CD4-positive, alpha-beta T cell treated with Interleukin-4 for 4 hours (primary cell): ENCODE data around the gene BEX3.
"Not testable (repeated sequence)": the region's sequence is repeated elsewhere in the genome, so short reads cannot be mapped to it uniquely, and the experiment has no call there.

Source experiments
- DNase-seq: peaks from one replicate; pipeline ENCODE4 v3.0.0-alpha.2; 2020

Gene BEX3

DNA sequence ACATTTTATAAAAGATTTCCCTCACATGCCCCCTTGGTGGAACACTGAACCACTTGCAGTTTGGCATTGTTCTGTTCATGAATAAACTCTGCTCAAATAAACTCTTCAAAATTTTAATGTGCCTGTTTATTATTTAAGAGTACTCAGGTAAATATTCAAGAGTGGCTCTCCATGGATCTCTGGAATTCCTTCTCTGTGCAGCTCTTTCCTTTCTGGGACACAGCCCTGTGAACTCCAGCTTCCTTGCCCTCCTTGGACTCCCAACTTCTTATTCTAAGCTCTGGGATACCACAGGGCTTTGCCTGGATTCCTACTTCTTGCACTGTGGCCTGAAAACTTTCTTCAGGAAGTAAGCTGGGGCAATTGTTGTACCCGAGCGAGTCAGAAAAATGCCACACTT is 8.3 kb downstream of the BEX3 start:
- DNase-seq: no peak

- DNase-seq: not testable (repeated sequence)
Measured at GRCh38 chrX:103385283-103385830, 9.0 kb downstream of the BEX3 start.

- DNase-seq: no peak
Measured at GRCh38 chrX:103386332-103386731, 10.0 kb downstream of the BEX3 start.

GRCh38 chrX:103393487-103393886 is 17.1 kb downstream of the BEX3 start:
- no peak for DNase-seq

GRCh38 chrX:103396186-103396585 is 19.8 kb downstream of the BEX3 start:
- DNase-seq: no peak

GRCh38 chrX:103396660-103397059 is 20.3 kb downstream of the BEX3 start:
- no peak for DNase-seq

- no peak for DNase-seq
Measured at GRCh38 chrX:103397707-103398106, 21.4 kb downstream of the BEX3 start.

GRCh38 chrX:103398421-103398864 is 22.1 kb downstream of the BEX3 start:
- DNase-seq: no peak

DNA sequence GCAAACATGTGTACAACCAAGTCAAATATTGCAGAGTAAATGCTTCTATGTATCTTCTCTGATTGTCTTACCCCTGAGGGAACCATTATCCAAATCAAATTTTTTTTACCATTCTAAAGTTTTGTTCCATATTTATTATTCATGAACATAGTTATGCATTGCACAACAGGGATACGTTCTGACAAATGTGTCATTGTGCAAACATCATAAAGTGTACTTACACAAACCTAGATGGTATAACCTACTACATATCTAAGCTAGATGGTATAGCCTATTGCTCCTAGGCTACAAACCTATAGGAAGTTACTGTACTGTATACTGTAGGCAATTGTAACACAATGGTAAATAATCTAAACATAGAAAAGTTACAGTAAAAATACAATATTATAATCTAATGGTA is 23.4 kb downstream of the BEX3 start:
- DNase-seq: no peak

- DNase-seq: no peak
Measured at GRCh38 chrX:103400931-103401330, 24.6 kb downstream of the BEX3 start.

GRCh38 chrX:103404231-103405008 is 28.1 kb downstream of the BEX3 start:
- peak; percentile 1 for DNase-seq

GRCh38 chrX:103405009-103405333 is 28.6 kb downstream of the BEX3 start:
- no peak for DNase-seq

- no peak for DNase-seq
Measured at GRCh38 chrX:103406256-103406655, 29.9 kb downstream of the BEX3 start.

- no peak for DNase-seq
Measured at GRCh38 chrX:103407776-103408175, 31.4 kb downstream of the BEX3 start.

DNA sequence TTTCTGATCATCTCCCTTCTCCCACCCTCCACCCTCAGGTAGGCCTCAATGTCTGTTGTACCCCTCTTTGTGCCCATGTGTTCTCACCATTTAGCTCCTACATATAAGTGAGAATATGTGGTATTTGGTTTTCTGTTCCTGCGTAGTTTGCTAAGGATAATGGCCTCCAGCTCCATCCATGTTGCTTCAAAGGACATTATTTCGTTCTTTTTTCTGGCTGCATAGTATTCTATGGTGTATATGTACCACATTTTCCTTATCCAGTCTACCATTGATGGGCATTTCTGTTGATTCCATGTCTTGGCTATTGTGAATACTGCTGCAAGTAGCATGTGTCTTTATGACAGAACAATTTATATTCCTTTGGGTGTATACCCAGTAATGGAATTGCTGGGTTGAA is 35.4 kb downstream of the BEX3 start:
- DNase-seq: not testable (repeated sequence)

- DNase-seq: no peak
Measured at GRCh38 chrX:103413705-103414387, 37.5 kb downstream of the BEX3 start.

DNA sequence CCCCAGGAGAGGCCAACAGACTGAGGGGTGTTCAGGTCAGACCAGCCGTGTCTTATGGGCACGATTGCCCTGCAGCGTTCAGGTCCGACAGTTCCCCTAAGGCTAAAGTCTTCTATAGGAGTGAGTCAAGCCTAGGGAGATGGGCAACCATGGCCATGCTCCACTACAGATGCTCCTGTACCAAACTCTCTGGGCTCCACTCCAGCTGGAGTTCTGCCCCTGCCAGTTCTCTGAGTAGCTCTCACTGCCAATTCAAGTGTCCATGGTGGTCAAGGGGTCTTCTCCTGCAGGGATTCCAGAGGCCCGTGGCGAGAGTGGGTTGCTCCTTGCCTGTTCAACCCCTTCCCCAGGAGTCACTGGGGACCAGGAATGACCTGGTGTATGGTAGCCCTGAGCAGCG is 38.2 kb downstream of the BEX3 start:
- no peak for DNase-seq

- DNase-seq: no peak
Measured at GRCh38 chrX:103415068-103415467, 38.7 kb downstream of the BEX3 start.

DNA sequence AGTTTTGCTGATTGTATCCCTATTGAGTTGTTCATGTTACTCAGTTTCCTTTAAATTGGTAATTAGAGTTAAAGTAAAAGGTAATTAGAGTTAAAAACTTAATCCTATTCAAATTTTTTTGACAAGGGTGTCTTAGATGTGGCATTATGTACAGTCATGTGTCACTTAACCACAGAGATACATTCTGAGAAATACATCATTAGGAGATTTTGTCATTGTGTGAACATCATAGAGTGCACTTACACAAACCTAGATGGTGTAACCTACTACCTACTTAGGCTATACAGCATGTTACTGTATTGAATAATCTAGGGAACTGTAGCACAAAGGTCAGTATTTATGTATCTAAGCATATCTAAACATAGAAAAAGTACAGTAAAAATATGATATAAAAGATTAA is 39.2 kb downstream of the BEX3 start:
- no peak for DNase-seq

DNA sequence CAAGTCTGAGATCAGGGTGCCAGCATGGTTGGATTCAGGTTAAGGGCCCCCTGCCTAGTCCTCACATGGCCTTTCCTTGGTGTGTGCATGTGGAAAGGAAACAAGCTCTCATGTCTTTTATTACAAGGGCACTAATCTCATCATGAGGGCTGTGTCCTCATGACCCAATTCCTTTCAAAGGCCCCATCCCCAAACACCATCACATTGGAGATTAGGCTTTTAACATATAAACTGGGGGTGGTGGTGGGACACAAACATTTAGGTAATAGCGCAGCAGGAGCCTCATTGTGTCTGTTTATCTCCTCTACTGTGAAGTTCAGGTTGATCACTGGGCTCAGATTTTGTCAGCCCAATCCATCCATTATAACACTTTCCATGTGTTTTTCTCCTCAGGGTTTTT is 41.0 kb downstream of the BEX3 start:
- no peak for DNase-seq

- DNase-seq: no peak
Measured at GRCh38 chrX:103417933-103418332, 41.6 kb downstream of the BEX3 start.

DNA sequence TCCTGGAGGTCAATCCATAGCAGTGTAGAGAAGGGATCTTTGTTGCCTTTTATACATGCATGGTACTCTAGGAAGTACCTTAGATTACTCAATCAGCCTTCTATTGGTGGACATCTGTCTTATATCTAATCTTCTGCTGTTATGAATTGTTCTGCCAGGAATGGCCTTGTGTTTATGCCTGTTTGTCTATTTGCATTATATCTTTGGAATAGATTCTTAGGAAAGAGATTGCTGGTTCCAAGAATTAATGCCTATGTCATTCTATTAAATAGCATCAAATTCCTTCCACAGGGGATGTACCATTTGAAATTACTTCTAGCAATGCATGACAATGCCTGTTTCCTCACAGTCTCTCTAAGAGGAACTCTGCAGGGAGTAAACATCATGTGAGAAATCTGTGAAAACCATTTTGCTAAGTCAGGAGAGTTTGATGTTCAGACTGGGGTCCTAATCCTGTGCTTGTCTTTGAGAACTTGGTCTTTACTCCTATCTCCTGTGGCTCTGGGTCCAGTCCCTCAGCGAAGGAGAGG is 42.5 kb downstream of the BEX3 start:
- no peak for DNase-seq

DNA sequence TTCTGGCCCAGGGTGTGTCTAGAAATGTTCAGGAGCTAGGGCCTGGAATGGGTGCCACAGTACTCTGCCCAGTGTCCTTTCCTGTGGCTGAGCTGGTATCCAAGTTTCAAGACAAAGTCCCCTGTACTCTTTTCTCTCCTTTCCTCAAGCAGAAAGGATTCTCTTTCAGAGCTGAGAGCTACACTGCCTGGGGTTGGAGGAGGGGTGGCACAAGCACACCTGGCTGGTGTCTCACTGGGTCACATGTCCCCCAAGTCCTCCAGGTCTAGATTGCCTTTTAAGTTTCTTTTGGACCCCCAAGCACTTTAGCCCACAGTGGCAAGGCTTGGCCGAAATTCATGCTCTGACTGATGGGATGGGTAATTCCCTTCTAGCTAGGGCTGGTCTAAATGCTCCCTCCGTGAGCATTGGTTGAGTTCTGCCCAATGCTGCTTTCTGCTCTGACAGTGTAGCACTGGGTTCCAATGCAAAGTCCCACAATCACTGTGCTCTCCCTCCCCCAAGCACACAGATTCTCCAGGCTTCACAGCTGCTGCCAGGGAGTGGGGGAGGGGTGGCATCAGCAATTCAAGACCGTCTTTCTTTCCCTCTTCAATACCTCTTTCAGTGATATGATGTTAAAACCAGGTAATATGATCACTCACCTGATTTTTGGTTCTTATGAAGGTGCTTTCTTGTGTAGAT is 47.8 kb downstream of the BEX3 start:
- no peak for DNase-seq
